OCI-LY1 (cell line): ENCODE data around the gene CEP152.

Experiments
- H2AFZ ChIP-seq: fragments of 200-600 bp; sonication (generic), shearing (Covaris generic); 2 replicates; pipeline ENCODE4 v1.6.0; 2014; ENCODE audit warnings: antibody characterized with exemption, mild to moderate bottlenecking, low read length
- H3F3A ChIP-seq: fragments of 200-600 bp; sonication (generic), shearing (Covaris generic); 2 replicates; pipeline ENCODE4 v1.6.0; 2014; ENCODE audit warnings: mild to moderate bottlenecking, antibody characterized with exemption, low read length, moderate library complexity; ENCODE audit not compliant: insufficient read depth
- H3K27ac ChIP-seq: fragments of 200-600 bp; sonication (generic); 2 replicates; pipeline ENCODE4 v1.5.1; 2014; ENCODE audit warnings: low read length, mixed run types, mild to moderate bottlenecking, low read depth; ENCODE audit not compliant: poor library complexity, severe bottlenecking
- H3K27me3 ChIP-seq: fragments of 200-600 bp; sonication (generic); 2 replicates; pipeline ENCODE4 v1.6.0; 2014; ENCODE audit warnings: antibody characterized with exemption, mild to moderate bottlenecking, low read length, moderate library complexity; ENCODE audit not compliant: insufficient read depth
- H3K36me3 ChIP-seq: fragments of 200-600 bp; sonication (generic); 2 replicates; pipeline ENCODE4 v1.6.1; 2014; ENCODE audit warnings: mild to moderate bottlenecking, antibody characterized with exemption, low read length, moderate library complexity, mixed read lengths; ENCODE audit not compliant: insufficient read depth
- H3K4me1 ChIP-seq: fragments of 200-600 bp; sonication (generic); 2 replicates; pipeline ENCODE4 v1.5.1; 2014; ENCODE audit warnings: mild to moderate bottlenecking, low read length, moderate library complexity; ENCODE audit not compliant: insufficient read depth, severe bottlenecking
- H3K4me2 ChIP-seq: fragments of 200-600 bp; sonication (generic), shearing (Covaris generic); 2 replicates; pipeline ENCODE4 v1.6.1; 2014; ENCODE audit warnings: low read length
- H3K4me3 ChIP-seq: fragments of 200-600 bp; sonication (generic); 2 replicates; pipeline ENCODE4 v1.5.1; 2014; ENCODE audit warnings: low read length, low read depth, mild to moderate bottlenecking, mixed read lengths; ENCODE audit not compliant: poor library complexity, severe bottlenecking
- H3K79me2 ChIP-seq: fragments of 200-600 bp; shearing (Covaris generic); 2 replicates; pipeline ENCODE4 v1.6.1; 2016; ENCODE audit warnings: mixed run types, low read length, mixed read lengths; ENCODE audit not compliant: insufficient read depth
- H3K9ac ChIP-seq: fragments of 200-600 bp; sonication (generic), shearing (Covaris generic); 2 replicates; pipeline ENCODE4 v1.6.1; 2014; ENCODE audit warnings: mild to moderate bottlenecking, low read length, mixed read lengths
- H3K9me2 ChIP-seq: fragments of 200-600 bp; sonication (generic), shearing (Covaris generic); 2 replicates; pipeline ENCODE4 v1.6.1; 2014; ENCODE audit warnings: low read depth, mild to moderate bottlenecking, low read length, mixed read lengths
- H3K9me3 ChIP-seq: fragments of 200-600 bp; shearing (Covaris generic); 2 replicates; pipeline ENCODE4 v1.6.1; 2014; ENCODE audit warnings: low read length, mixed read lengths
- H4K20me1 ChIP-seq: fragments of 200-600 bp; sonication (generic), shearing (Covaris generic); 2 replicates; pipeline ENCODE4 v1.6.0; 2016; ENCODE audit warnings: mild to moderate bottlenecking, low read length; ENCODE audit not compliant: insufficient read depth
- CTCF ChIP-seq: fragments of 200-600 bp; sonication (generic), shearing (Covaris generic); IDR thresholded peaks from 2 replicates; pipeline ENCODE4 v1.5.1; 2017; ENCODE audit warnings: mild to moderate bottlenecking, antibody characterized with exemption, low read length, moderate library complexity, mixed read lengths
- EZH2 ChIP-seq: fragments of 200-600 bp; sonication (generic), shearing (Covaris generic); IDR thresholded peaks from 2 replicates; pipeline ENCODE4 v1.8.0; 2017; ENCODE audit warnings: borderline replicate concordance, mixed run types, mild to moderate bottlenecking, antibody characterized with exemption, low read length, moderate library complexity, mixed read lengths

Gene CEP152

DNA sequence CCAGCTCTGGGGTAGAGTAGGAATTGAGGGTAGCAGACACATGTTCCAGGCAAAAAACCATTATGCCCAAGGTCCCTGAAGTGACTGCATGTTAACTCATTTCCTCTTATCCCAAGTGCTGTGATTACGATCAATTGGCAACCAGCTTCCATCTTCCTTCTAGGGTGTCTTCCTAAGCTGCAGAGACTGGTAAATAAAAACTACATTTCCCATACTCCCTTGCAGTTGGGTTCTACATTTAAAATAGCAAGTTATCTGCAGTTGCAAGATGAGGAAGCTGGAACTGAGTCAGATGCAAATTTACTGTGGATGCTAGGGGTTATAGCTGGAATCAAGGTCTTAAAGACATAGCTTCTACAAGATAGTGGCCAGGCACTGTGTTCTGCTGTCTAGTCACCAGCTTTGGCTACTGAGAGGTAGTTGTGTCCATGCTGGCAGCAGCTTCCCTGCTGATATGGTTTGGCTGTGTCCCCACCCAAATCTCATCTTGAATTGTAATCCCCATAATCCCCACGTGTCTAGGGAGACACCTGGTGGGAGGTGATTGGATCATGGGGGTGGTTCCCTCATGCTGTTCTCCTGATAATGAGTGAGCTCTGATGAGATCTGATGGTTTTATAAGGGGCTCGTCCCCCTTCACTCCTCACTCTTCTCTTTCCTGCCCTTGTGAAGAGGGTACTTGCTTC lies 114.1 kb downstream of the CEP152 start:
- TF ChIP-seq EZH2 = no peak
- no peak for TF ChIP-seq CTCF
- no peaks in the 10 kb centered on the region for H3K27me3 ChIP-seq
- H4K20me1 ChIP-seq = no peaks in the 10 kb centered on the region
- no peaks in the 10 kb centered on the region for H3K9me3 ChIP-seq
- no peaks in the 10 kb centered on the region for H3F3A ChIP-seq
- no peaks in the 10 kb centered on the region for H3K4me1 ChIP-seq
- H3K9me2 ChIP-seq = no peaks in the 10 kb centered on the region
- H3K36me3 ChIP-seq = no peaks in the 10 kb centered on the region
- H3K79me2 ChIP-seq = no peaks in the 10 kb centered on the region
- no peak overlapping the region for H3K9ac ChIP-seq
- H3K4me3 ChIP-seq = no peak overlapping the region
- H3K27ac ChIP-seq = no peak overlapping the region
- no peak overlapping the region for H2AFZ ChIP-seq
- H3K4me2 ChIP-seq = no peak overlapping the region

DNA sequence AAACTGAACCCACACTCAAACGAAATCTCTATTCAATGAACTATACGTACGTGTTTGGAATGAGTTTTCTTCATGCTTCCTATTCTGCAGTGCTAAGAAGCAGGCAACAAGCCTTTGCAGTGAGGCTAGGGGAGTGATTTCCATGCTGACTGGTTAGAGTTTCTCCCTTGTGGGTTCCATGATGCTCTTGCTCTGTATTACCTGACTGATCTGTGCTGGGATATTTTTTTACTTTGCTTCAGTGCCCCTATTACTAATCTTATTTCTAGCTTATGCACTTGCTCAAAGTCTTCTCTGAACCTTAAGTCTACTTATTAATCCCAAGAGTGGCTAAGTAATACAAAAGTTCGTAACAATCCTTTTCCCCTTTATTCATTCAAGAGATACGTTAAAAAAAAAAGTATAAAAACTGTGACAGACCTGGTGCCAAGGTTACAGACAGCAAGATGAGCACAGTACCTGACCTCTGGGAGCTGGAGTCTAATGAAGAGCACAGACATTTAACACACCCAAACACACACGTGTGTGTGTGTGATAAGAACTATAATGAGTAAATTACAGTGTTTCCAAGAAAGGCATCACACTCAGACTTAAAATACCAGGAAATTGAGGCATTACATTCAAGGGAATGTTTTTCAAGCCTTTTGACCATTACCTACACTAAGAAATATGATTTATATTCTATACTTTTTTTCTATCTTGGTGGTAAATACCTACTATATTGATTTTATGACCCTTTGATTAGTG lies 114.9 kb downstream of the CEP152 start:
- Histone ChIP-seq H3K9me3 (no peaks in the 10 kb centered on the region), H3K9ac (no peak overlapping the region), H3K79me2 (no peaks in the 10 kb centered on the region), H3K27me3 (no peaks in the 10 kb centered on the region), H3K9me2 (no peaks in the 10 kb centered on the region), H2AFZ (no peak overlapping the region), H3K4me2 (no peak overlapping the region), H3K4me1 (no peaks in the 10 kb centered on the region), H4K20me1 (no peaks in the 10 kb centered on the region), H3K4me3 (no peak overlapping the region), H3K36me3 (no peaks in the 10 kb centered on the region), H3F3A (no peaks in the 10 kb centered on the region), H3K27ac (no peak overlapping the region)
- TF ChIP-seq CTCF (no peak), EZH2 (no peak)

- no peaks in the 10 kb centered on the region for H3K9me2 ChIP-seq
- H3K4me1 ChIP-seq = no peaks in the 10 kb centered on the region
- H3K9ac ChIP-seq = no peak overlapping the region
- H3K4me2 ChIP-seq = no peak overlapping the region
- H3K27ac ChIP-seq = no peak overlapping the region
- H3K4me3 ChIP-seq = no peak overlapping the region
- H3K27me3 ChIP-seq = no peaks in the 10 kb centered on the region
- H2AFZ ChIP-seq = no peak overlapping the region
- no peak for TF ChIP-seq CTCF
- TF ChIP-seq EZH2 = no peak
- H3K79me2 ChIP-seq = no peaks in the 10 kb centered on the region
- no peaks in the 10 kb centered on the region for H4K20me1 ChIP-seq
- no peaks in the 10 kb centered on the region for H3K9me3 ChIP-seq
- H3F3A ChIP-seq = no peaks in the 10 kb centered on the region
- H3K36me3 ChIP-seq = no peaks in the 10 kb centered on the region
These were observed 115.6 kb downstream of the CEP152 start for GRCh38 chr15:48695088-48695826.
